Loucy (cell line): ENCODE results near the gene MUC16.

Experiments
- H2AFZ ChIP-seq: fragments of 200-600 bp; sonication (generic); 2 replicates; pipeline ENCODE4 v1.6.0; 2016; ENCODE audit warnings: antibody characterized with exemption, mild to moderate bottlenecking, low read length, moderate library complexity
- H3F3A ChIP-seq: fragments of 200-600 bp; 2 replicates; pipeline ENCODE4 v1.6.0; 2016; ENCODE audit warnings: antibody characterized with exemption, low read depth, mild to moderate bottlenecking
- H3K27me3 ChIP-seq: fragments of 200-600 bp; sonication (generic); 2 replicates; pipeline ENCODE4 v1.6.1; 2014; ENCODE audit warnings: low read length, mild to moderate bottlenecking; ENCODE audit not compliant: insufficient read depth, poor library complexity, severe bottlenecking
- H3K36me3 ChIP-seq: fragments of 200-600 bp; sonication (generic); 2 replicates; pipeline ENCODE4 v1.6.1; 2016; ENCODE audit warnings: low read length; ENCODE audit not compliant: insufficient read depth
- H3K4me1 ChIP-seq: fragments of 200-600 bp; sonication (generic); 2 replicates; pipeline ENCODE4 v1.5.1; 2014; ENCODE audit warnings: low read length, mild to moderate bottlenecking; ENCODE audit not compliant: insufficient read depth, poor library complexity, severe bottlenecking
- H3K4me2 ChIP-seq: fragments of 200-600 bp; sonication (generic); 2 replicates; pipeline ENCODE4 v1.6.0; 2014; ENCODE audit warnings: antibody characterized with exemption, low read length, low read depth, mild to moderate bottlenecking; ENCODE audit not compliant: poor library complexity, severe bottlenecking
- H3K4me3 ChIP-seq: fragments of 200-600 bp; sonication (generic); 2 replicates; pipeline ENCODE4 v1.5.1; 2014; ENCODE audit warnings: low read length, mild to moderate bottlenecking, mixed read lengths; ENCODE audit not compliant: poor library complexity, severe bottlenecking
- H3K79me2 ChIP-seq: fragments of 200-600 bp; sonication (generic); 2 replicates; pipeline ENCODE4 v1.6.1; 2014; ENCODE audit warnings: low read length; ENCODE audit not compliant: insufficient read depth
- H3K9ac ChIP-seq: fragments of 200-600 bp; sonication (generic); 2 replicates; pipeline ENCODE4 v1.6.0; 2014; ENCODE audit warnings: mild to moderate bottlenecking, low read depth, low read length, moderate library complexity; ENCODE audit not compliant: poor library complexity, severe bottlenecking
- H3K9me2 ChIP-seq: fragments of 200-600 bp; sonication (generic); replicated peaks from 2 replicates; pipeline ENCODE4 v1.6.1; 2016; ENCODE audit warnings: low read depth, low read length, mixed read lengths
- H3K9me3 ChIP-seq: fragments of 200-600 bp; sonication (generic); 2 replicates; pipeline ENCODE4 v1.6.1; 2014; ENCODE audit warnings: mild to moderate bottlenecking, antibody characterized with exemption, low read length, low read depth; ENCODE audit not compliant: insufficient read depth
- H4K20me1 ChIP-seq: fragments of 200-600 bp; sonication (generic); 2 replicates; pipeline ENCODE4 v1.6.0; 2014; ENCODE audit warnings: antibody characterized with exemption, low read length, mild to moderate bottlenecking; ENCODE audit not compliant: insufficient read depth, poor library complexity, severe bottlenecking
- EZH2phosphoT487 ChIP-seq: fragments of 200-600 bp; IDR thresholded peaks from 2 replicates; pipeline ENCODE4 v1.6.1; 2018; ENCODE audit warnings: antibody characterized with exemption, mild to moderate bottlenecking, moderate library complexity, borderline replicate concordance
- TF ChIP-seq, protein P1 (sequence below): fragments of 200-600 bp; sonication (generic); conservative IDR thresholded peaks from 2 replicates; pipeline ENCODE4 v1.5.1; 2014; ENCODE audit warnings: mild to moderate bottlenecking, antibody characterized with exemption, low read length

Gene MUC16

DNA sequence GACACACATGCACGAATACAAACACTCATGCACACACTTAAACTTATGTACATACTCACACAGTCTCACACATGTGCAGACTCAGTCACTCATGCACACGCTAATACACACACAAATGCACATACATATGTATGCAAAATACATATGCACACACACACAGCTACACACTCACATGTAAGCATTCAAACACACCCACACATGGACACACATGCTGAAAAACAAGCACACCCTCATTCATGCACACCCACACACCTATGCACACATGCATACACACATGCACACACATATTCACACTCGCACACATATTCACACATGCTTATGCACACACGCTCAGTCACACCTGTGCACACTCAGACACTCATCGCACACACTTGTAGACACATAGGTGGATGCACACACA is 9.3 kb downstream of the MUC16 start:
- H3K27me3 ChIP-seq, result no peaks in the 10 kb centered on the region
- no peaks in the 10 kb centered on the region for H3K79me2 ChIP-seq
- H3F3A ChIP-seq, result no peaks in the 10 kb centered on the region
- no peak overlapping the region for H3K4me3 ChIP-seq
- H3K4me1 ChIP-seq, result no peaks in the 10 kb centered on the region
- H3K9me2 ChIP-seq, result no peaks in the 10 kb centered on the region
- TF ChIP-seq, protein P1, sequence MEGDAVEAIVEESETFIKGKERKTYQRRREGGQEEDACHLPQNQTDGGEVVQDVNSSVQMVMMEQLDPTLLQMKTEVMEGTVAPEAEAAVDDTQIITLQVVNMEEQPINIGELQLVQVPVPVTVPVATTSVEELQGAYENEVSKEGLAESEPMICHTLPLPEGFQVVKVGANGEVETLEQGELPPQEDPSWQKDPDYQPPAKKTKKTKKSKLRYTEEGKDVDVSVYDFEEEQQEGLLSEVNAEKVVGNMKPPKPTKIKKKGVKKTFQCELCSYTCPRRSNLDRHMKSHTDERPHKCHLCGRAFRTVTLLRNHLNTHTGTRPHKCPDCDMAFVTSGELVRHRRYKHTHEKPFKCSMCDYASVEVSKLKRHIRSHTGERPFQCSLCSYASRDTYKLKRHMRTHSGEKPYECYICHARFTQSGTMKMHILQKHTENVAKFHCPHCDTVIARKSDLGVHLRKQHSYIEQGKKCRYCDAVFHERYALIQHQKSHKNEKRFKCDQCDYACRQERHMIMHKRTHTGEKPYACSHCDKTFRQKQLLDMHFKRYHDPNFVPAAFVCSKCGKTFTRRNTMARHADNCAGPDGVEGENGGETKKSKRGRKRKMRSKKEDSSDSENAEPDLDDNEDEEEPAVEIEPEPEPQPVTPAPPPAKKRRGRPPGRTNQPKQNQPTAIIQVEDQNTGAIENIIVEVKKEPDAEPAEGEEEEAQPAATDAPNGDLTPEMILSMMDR, result no peak
- TF ChIP-seq EZH2phosphoT487, result no peak
- no peak overlapping the region for H3K9ac ChIP-seq
- no peak overlapping the region for H2AFZ ChIP-seq
- no peak overlapping the region for H3K4me2 ChIP-seq
- no peaks in the 10 kb centered on the region for H3K36me3 ChIP-seq
- no peaks in the 10 kb centered on the region for H4K20me1 ChIP-seq
- H3K9me3 ChIP-seq, result no peaks in the 10 kb centered on the region

DNA sequence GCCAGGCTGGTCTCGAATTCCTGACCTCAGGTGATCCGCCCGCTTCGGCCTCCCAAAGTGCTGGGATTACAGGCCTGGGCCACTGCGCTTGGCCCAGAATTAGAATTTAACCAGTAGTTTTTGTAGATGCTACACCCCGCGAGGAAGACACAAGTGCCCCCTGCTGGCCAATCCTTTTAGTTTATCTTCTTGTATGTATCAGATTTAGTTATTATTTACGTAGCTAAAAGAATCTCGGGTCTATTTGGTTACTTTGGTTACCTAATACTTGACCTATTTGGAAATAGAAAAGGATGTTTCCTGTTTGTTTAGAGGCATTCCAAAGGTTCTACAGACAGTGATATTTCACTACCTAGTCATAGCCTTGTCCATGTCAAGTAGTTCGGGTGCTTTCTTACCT is 22.0 kb downstream of the MUC16 start:
- H3K4me2 ChIP-seq, result no peak overlapping the region
- H3F3A ChIP-seq, result no peaks in the 10 kb centered on the region
- H3K79me2 ChIP-seq, result no peaks in the 10 kb centered on the region
- H4K20me1 ChIP-seq, result no peaks in the 10 kb centered on the region
- no peaks in the 10 kb centered on the region for H3K4me1 ChIP-seq
- no peak overlapping the region for H2AFZ ChIP-seq
- H3K36me3 ChIP-seq, result no peaks in the 10 kb centered on the region
- H3K9ac ChIP-seq, result no peak overlapping the region
- H3K9me2 ChIP-seq, result no peaks in the 10 kb centered on the region
- H3K27me3 ChIP-seq, result no peaks in the 10 kb centered on the region
- TF ChIP-seq, protein P1, result peak; percentile 50
- no peak for TF ChIP-seq EZH2phosphoT487
- H3K9me3 ChIP-seq, result no peaks in the 10 kb centered on the region
- no peak overlapping the region for H3K4me3 ChIP-seq

DNA sequence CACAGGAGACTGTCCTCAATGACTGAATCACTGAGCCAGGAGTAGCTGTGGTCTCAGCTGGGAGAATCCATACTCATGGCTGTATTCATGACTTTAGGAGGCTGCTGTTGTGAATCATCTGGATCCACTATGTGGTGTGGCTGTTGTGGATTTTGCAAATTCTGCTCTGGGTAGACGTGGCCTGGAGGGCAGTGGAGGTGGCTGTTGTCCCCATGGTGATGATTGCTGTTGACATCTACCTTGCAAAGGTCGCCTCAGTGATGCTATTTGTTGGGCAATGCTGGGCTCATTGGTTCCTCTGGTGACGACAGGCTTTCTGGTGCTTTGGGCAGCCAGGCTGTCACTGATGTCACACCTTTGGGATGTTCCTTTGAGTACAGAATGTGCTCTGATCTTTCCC is 23.9 kb downstream of the MUC16 start:
- Histone ChIP-seq H3F3A (no peaks in the 10 kb centered on the region), H3K36me3 (no peaks in the 10 kb centered on the region), H3K79me2 (no peaks in the 10 kb centered on the region), H3K9me3 (no peaks in the 10 kb centered on the region), H3K27me3 (no peaks in the 10 kb centered on the region), H3K9me2 (no peaks in the 10 kb centered on the region), H3K9ac (no peak overlapping the region), H3K4me3 (no peak overlapping the region), H4K20me1 (no peaks in the 10 kb centered on the region), H3K4me1 (no peaks in the 10 kb centered on the region), H3K4me2 (no peak overlapping the region), H2AFZ (no peak overlapping the region)
- TF ChIP-seq, protein P1, result no peak
- TF ChIP-seq EZH2phosphoT487, result no peak
